GM19372 (cell line): ENCODE measurements around the gene MIOX.

Source experiments
- ATAC-seq: cut with Tn5 transposase; IDR thresholded peaks from one replicate; pipeline ENCODE4 v1.9.1; 2021; ENCODE audit warnings: mild to moderate bottlenecking, low read depth, moderate library complexity; ENCODE audit not compliant: unreplicated experiment

The MIOX gene

GRCh38 chr22:50486561-50487289 lies at the start of gene MIOX:
MIOX (plus strand) TSS chr22:50486859; CDS start chr22:50486898, 39 bp downstream.
- no peak for ATAC-seq

DNA sequence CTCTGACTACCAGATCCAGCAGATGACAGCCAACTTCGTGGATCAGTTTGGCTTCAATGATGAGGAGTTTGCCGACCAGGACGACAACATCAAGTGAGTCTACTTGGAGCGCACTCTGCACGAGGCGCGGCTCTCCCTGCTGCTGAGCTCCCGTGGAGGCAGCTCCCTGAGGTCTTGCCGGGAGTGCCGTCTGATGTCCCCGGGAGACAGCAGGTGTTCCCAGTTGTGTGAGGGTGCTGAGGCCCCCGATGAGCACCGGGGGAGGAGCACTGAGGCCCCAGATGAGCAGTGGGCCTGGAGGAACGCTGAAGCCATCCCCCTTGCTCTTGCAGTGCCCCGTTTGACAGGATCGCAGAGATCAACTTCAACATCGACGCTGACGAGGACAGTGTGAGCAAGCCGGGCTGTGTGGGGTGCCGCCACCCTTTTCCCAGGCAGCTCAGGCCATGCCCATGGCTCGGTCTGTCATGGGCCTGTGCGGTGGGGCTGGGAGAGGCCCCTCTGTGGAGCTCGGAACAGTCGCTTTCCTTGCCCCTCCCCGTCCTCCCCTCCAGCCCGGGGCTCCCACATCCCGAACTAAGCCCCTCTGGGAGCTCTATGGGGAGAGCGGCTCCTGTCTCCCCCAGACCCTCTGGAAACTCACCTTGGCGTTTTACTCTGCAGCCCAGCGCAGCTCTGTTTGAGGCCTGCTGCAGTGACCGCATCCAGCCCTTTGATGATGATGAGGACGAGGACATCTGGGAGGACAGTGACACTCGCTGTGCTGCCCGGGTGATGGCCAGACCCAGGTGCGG lies 49.0 kb upstream of the MIOX start:
- ATAC-seq: no peak

GRCh38 chr22:50438305-50439275 lies 48.1 kb upstream of the MIOX start:
- ATAC-seq: no peak

DNA sequence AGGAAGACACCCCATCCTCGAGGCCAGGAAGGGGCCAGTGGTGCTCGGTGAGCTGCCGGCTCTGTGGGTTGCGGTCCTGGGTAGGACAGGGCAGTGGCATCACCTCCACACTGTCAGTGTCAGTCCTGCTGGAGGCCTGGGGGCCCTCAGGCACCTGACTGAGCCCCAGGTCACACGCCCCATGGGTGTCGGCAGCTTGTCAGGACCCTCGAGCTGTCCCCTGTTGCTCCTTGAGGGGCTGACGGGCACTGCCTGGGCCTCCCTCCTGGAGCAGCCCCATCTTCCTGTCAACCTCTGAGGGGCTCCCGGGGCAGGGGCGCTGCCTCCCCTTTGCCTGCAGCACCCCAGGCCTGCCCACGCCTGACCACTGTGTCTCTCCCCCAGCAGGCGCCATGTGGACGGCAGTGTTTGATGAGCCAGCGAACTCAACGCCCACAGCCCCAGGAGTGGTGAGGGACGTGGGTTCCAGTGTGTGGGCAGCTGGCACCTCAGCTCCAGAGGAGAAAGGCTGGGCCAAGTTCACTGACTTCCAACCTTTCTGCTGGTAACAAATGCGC lies 47.3 kb upstream of the MIOX start:
- no peak for ATAC-seq

DNA sequence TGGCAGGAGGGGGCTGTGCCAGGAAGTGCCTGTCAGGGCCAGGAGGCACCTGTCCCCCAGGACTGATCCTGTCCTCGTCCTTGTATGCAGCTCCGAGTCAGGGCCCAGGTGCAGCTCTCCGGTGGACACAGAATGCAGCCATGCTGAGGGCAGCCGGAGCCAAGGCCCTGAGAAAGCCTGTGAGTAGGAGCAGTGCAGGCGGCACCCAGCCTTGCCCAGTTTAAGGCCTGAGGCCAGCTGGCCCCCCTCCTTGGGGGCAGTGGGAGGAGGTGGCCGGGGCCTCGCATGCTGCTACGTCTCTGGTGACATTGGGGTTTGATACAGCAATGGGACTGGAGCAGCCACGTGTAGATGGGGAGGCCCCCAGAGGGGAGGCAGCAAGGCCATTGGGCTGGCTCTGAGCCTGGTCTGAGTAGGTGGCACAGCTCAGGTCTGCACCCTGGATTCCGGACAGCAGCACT lies 46.8 kb upstream of the MIOX start:
- no peak for ATAC-seq

GRCh38 chr22:50440544-50441249 lies 46.0 kb upstream of the MIOX start:
- ATAC-seq: no peak

GRCh38 chr22:50441428-50441993 lies 45.1 kb upstream of the MIOX start:
- ATAC-seq: no peak

- no peak for ATAC-seq
Observed at GRCh38 chr22:50443197-50443596, 43.5 kb upstream of the MIOX start.

DNA sequence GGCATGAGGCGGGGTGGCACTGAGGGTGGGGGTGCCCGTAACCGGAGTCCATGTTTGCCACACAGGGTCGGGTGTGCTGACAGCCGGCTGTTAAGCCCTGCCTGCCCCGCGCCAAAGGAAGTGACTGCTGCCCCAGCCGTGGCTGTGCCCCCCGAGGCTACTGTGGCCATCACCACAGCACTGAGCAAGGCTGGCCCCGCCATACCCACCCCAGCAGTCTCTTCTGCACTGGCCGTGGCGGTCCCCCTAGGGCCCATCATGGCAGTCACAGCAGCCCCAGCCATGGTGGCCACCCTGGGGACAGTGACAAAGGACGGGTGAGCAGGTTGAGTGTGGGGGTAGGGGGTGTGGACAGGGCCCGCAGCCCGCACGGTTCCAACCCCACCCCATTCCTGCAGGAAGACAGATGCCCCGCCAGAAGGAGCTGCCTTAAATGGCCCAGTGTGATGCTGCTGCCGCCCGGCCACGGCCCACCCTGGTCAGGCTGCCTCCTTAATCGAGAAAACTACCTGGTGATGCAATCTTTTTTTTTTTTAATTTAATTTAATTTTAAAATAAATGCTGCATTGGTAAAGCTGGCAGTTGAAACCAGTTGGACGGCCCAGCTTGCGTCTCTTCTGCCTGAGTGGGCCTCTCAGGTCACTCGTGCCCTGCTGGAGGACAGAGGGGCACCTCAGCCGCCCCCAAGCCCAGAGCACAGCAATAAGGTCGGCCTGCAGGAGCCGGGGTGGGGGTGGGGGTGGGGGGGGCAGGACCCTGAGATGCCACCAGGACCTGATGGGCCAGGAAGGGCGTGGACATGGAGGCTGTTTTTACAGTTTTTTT lies 42.6 kb upstream of the MIOX start:
- no peak for ATAC-seq

DNA sequence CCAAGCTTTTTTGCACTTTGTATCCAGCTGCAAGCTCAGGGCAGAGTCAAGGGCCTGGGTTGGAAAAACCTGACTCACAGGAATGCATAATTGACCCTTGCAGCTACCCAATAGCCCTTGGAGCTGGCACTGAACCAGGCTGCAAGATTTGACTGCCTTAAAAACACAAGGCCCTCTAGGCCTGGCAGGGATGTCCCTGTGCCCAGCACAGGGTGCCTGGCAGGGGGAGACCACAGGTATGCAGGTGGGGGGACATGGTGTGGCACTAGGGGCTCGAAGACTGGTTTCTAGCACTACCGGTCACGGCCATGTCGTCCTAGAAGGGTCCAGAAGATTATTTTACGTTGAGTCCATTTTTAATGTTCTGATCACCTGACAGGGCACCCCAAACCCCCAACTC lies 42.0 kb upstream of the MIOX start:
- no peak for ATAC-seq

GRCh38 chr22:50445071-50445879 lies 41.4 kb upstream of the MIOX start:
- no peak for ATAC-seq

- ATAC-seq: no peak
Observed at GRCh38 chr22:50445880-50446707, 40.6 kb upstream of the MIOX start.

DNA sequence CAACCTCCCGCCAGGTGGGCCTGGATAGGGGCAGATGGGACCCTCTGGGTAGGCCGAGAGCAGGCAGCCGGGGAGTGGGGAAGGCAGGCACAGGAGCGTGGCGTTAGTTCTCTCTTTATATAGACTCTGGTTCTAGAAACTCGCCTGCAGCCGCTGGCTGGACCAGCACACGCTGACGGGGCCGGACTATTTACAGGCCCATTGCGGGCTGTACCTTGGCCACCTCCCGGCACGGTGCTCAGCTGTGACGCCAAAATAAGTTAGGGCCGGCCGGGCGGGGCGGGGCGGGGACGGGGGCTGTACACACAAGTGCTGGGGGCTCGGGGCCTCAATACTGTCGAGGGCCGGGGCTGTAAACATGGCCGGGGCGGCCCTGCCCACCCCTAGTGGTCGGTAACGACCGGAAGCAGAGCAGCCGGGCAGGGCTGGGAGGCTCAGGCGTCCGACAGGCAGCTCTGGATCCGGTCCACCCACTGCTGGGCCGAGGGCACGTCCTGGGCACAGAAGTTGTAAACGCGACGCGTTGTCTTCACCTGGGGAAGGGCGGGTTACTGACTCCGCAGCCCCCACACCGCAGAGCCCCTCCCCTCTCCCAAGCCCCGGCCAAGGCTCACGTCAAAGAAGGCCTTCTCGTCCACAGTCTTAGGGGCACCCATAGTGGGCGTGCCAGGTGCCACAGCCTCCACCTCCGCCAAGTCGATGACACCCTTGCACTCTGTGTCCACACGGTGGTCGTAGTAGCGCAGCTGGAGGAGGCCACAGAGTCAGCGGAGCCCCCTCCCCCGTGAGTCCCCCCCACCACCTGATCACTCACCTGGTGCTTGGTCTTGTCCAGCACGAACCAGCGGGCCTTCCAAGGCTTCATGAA lies 39.7 kb upstream of the MIOX start:
- no peak for ATAC-seq

- no peak for ATAC-seq
Observed at GRCh38 chr22:50447576-50448551, 38.8 kb upstream of the MIOX start.

GRCh38 chr22:50452649-50453048 lies 34.0 kb upstream of the MIOX start:
- no peak for ATAC-seq
